NT2/D1 (cell line): ENCODE results near the gene B3GNT2.

ENCODE experiments used
- YY1 ChIP-seq: IDR thresholded peaks from 2 replicates; pipeline ENCODE4 v1.6.1; 2011; ENCODE audit not compliant: insufficient read length, insufficient read depth
- ZNF274 ChIP-seq: IDR thresholded peaks from 2 replicates; pipeline ENCODE4 v1.6.1; 2011; ENCODE audit warnings: mild to moderate bottlenecking, low read depth, low read length

DNA sequence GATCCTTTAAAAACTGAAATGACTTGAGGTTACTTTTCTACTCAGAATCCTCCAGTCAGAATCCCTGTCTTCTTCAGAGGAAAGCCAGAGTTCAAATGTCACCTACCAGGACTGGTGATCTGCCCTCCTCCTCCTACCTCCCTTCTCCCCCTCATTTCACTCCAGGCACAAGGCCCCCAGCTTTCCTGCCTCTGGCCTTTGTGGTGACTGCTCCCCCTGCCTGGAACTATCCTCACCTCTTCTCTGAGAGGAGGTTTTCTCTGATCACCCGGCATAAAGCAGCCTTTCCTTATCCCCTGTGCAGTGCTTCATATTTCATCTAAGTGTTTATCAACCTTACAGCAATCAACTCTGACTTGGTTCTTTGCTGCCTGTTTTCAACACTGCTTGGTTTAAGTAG is 6.8 kb downstream of the B3GNT2 start:
- TF ChIP-seq YY1 (no peak), ZNF274 (no peak)
